Glutamatergic neuron (in vitro differentiated cells): ENCODE measurements around the gene PIGBOS1. TPM values are rescaled to one million over a fixed set of nuclear protein-coding genes. Genes with fewer than 3 reads are reported as not detected.

Source experiments
- DNase-seq: peaks from one replicate; pipeline ENCODE4 v3.0.0; 2022
- H3K27ac Mint-ChIP-seq: one replicate; pipeline ENCODE4 v1.8.0; 2020; ENCODE audit warnings: mild to moderate bottlenecking, mixed read lengths, inconsistent platforms; ENCODE audit not compliant: unreplicated experiment
- H3K27me3 Mint-ChIP-seq: one replicate; pipeline ENCODE4 v1.8.0; 2020; ENCODE audit warnings: mild to moderate bottlenecking, moderate library complexity, mixed read lengths, inconsistent platforms; ENCODE audit not compliant: unreplicated experiment
- H3K36me3 Mint-ChIP-seq: one replicate; pipeline ENCODE4 v1.8.0; 2020; ENCODE audit warnings: mild to moderate bottlenecking, mixed read lengths, inconsistent platforms; ENCODE audit not compliant: unreplicated experiment
- H3K4me1 Mint-ChIP-seq: one replicate; pipeline ENCODE4 v1.8.0; 2020; ENCODE audit warnings: mild to moderate bottlenecking, low read depth, mixed read lengths, inconsistent platforms; ENCODE audit not compliant: unreplicated experiment
- H3K4me3 Mint-ChIP-seq: one replicate; pipeline ENCODE4 v1.8.0; 2020; ENCODE audit warnings: mild to moderate bottlenecking, mixed read lengths, inconsistent platforms; ENCODE audit not compliant: unreplicated experiment
- H3K9me3 Mint-ChIP-seq: one replicate; pipeline ENCODE4 v1.8.0; 2020; ENCODE audit warnings: mild to moderate bottlenecking, moderate library complexity, mixed read lengths, inconsistent platforms; ENCODE audit not compliant: unreplicated experiment
- CTCF ChIP-seq: fragments of 200-600 bp; sonication (generic); IDR thresholded peaks from one replicate; pipeline ENCODE4 v1.5.0; 2021; ENCODE audit not compliant: partially characterized antibody, unreplicated experiment
- total RNA-seq: library from RNA; stranded (reverse); fragmentation: NEBNext Ultra II Directional; extraction: Animal tissue kit (Norgen Biotek cat#: 25700); gene quantifications from one replicate; pipeline ENCODE4 v1.2.1, GENCODE V29; 2021; ENCODE audit not compliant: unreplicated experiment

Gene PIGBOS1
- total RNA-seq, 1 donor from 2014 or later, result 14.4 TPM

- no peak overlapping the region for H3K27ac Mint-ChIP-seq
These were observed 39.7 kb downstream of the PIGBOS1 start for GRCh38 chr15:55279100-55279745.

GRCh38 chr15:55277715-55278114 lies 41.2 kb downstream of the PIGBOS1 start:
- Mint-ChIP-seq H3K27ac (no peak overlapping the region), H3K4me1 (no peaks in the 10 kb centered on the region), H3K4me3 (no peak overlapping the region), H3K27me3 (peaks cover 5% of the 10 kb centered on the region), H3K36me3 (no peaks in the 10 kb centered on the region), H3K9me3 (peaks cover 2% of the 10 kb centered on the region)
- no peak for TF ChIP-seq CTCF
- no peak for DNase-seq

More at GRCh38 chr15:55279100-55279745, 39.7 kb downstream of the PIGBOS1 start:
- no peaks in the 10 kb centered on the region for H3K36me3 Mint-ChIP-seq
- H3K27me3 Mint-ChIP-seq, result peaks cover 5% of the 10 kb centered on the region
- TF ChIP-seq CTCF, result no peak
- DNase-seq, result no peak
- peaks cover 2% of the 10 kb centered on the region for H3K9me3 Mint-ChIP-seq
- H3K4me1 Mint-ChIP-seq, result no peaks in the 10 kb centered on the region
- H3K4me3 Mint-ChIP-seq, result no peak overlapping the region

GRCh38 chr15:55277116-55277564 lies 41.8 kb downstream of the PIGBOS1 start:
- no peak for DNase-seq

GRCh38 chr15:55276324-55276723 lies 42.6 kb downstream of the PIGBOS1 start:
- Mint-ChIP-seq H3K27me3 (peaks cover 5% of the 10 kb centered on the region), H3K9me3 (peaks cover 2% of the 10 kb centered on the region), H3K36me3 (no peaks in the 10 kb centered on the region), H3K4me3 (no peak overlapping the region), H3K27ac (no peak overlapping the region), H3K4me1 (no peaks in the 10 kb centered on the region)
- TF ChIP-seq CTCF, result no peak
- DNase-seq, result no peak

More at GRCh38 chr15:55277116-55277564, 41.8 kb downstream of the PIGBOS1 start:
- Mint-ChIP-seq H3K27ac (no peak overlapping the region), H3K4me3 (no peak overlapping the region), H3K4me1 (no peaks in the 10 kb centered on the region), H3K36me3 (no peaks in the 10 kb centered on the region), H3K9me3 (peaks cover 2% of the 10 kb centered on the region), H3K27me3 (peaks cover 5% of the 10 kb centered on the region)
- TF ChIP-seq CTCF, result no peak

- Mint-ChIP-seq H3K4me3 (no peak overlapping the region), H3K27me3 (peaks cover 2% of the 10 kb centered on the region), H3K27ac (no peak overlapping the region), H3K4me1 (no peaks in the 10 kb centered on the region), H3K36me3 (no peaks in the 10 kb centered on the region), H3K9me3 (peaks cover 2% of the 10 kb centered on the region)
- DNase-seq, result no peak
- no peak for TF ChIP-seq CTCF
These were observed 48.6 kb downstream of the PIGBOS1 start for GRCh38 chr15:55270291-55270690.
